Measurements from ENCODE around the gene ATXN7L1. TPM values are rescaled to one million over a fixed set of nuclear protein-coding genes. Genes with fewer than 3 reads are reported as not detected.

Gene ATXN7L1
- total and polyA plus RNA-seq, 8 donors = 13.0 to 15.5 (median 13.8) TPM

DNA sequence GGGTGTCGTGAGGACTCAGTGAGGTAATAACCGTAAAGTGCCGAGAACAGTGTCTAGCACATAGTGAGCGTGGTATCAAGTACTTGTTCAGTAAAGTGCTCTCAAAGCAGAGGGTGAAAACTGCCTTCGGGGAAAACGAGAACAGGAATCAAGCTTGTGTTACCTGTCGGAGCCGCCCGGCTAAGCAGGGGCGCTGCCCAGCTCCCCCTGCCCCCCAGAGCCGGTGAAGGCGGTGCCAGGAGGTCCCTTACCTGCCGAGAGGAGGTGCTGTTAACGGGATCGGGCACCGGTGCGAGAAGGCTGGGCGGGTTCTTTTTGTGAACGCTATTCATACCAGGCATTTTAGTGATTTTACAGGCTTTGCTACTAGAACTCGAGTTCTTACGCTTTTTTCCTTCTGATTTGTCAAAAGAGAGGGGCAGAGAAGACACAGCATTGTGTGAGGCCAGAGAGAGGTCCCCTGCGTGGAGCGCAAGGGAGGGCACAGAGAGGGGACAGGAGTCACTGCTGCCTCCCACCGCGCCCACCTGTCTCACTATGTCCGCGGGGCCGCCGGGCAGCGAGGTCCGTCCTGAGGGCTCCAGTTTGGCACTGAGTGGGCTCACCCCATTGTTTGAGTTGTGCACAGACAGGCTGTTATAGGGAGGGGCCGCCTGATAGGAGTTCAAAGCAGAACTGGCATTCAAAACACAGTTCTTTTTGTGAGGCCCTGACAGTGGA is 262.6 kb downstream of the ATXN7L1 start:
- DNase-seq (no peak), ATAC-seq (peak; percentile 35)
- Histone ChIP-seq H3K27ac (no peak overlapping the region), H3K9me3 (no peaks in the 10 kb centered on the region), H3K36me3 (peaks cover 0 to 67% of the 10 kb centered on the region in 2 donors), H3K4me3 (no peak overlapping the region), H3K27me3 (no peaks in the 10 kb centered on the region), H3K4me1 (no peaks in the 10 kb centered on the region)
- TF ChIP-seq, protein P1, sequence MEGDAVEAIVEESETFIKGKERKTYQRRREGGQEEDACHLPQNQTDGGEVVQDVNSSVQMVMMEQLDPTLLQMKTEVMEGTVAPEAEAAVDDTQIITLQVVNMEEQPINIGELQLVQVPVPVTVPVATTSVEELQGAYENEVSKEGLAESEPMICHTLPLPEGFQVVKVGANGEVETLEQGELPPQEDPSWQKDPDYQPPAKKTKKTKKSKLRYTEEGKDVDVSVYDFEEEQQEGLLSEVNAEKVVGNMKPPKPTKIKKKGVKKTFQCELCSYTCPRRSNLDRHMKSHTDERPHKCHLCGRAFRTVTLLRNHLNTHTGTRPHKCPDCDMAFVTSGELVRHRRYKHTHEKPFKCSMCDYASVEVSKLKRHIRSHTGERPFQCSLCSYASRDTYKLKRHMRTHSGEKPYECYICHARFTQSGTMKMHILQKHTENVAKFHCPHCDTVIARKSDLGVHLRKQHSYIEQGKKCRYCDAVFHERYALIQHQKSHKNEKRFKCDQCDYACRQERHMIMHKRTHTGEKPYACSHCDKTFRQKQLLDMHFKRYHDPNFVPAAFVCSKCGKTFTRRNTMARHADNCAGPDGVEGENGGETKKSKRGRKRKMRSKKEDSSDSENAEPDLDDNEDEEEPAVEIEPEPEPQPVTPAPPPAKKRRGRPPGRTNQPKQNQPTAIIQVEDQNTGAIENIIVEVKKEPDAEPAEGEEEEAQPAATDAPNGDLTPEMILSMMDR (IDR thresholded peaks at IDR 0.05) = no peak
- intact Hi-C loops (cut with DNase I) = no loop called here

- H3K36me3 ChIP-seq = peaks cover 0 to 58% of the 10 kb centered on the region in 2 donors
These were observed 263.6 kb downstream of the ATXN7L1 start for GRCh38 chr7:105612806-105613205.

GRCh38 chr7:105611856-105612775 is 264.3 kb downstream of the ATXN7L1 start:
- DNase-seq (no peak), ATAC-seq (no peak)
- intact Hi-C loops (cut with DNase I) = no loop called here

More at GRCh38 chr7:105612806-105613205, 263.6 kb downstream of the ATXN7L1 start:
- intact Hi-C loops (cut with DNase I) = no loop called here
- H3K4me1 ChIP-seq = no peaks in the 10 kb centered on the region
- TF ChIP-seq, protein P1 (IDR thresholded peaks at IDR 0.05) = no peak
- no peaks in the 10 kb centered on the region for H3K27me3 ChIP-seq
- no peak overlapping the region for H3K27ac ChIP-seq
- ATAC-seq (no peak), DNase-seq (no peak)
- no peak overlapping the region for H3K4me3 ChIP-seq
- H3K9me3 ChIP-seq = no peaks in the 10 kb centered on the region

DNA sequence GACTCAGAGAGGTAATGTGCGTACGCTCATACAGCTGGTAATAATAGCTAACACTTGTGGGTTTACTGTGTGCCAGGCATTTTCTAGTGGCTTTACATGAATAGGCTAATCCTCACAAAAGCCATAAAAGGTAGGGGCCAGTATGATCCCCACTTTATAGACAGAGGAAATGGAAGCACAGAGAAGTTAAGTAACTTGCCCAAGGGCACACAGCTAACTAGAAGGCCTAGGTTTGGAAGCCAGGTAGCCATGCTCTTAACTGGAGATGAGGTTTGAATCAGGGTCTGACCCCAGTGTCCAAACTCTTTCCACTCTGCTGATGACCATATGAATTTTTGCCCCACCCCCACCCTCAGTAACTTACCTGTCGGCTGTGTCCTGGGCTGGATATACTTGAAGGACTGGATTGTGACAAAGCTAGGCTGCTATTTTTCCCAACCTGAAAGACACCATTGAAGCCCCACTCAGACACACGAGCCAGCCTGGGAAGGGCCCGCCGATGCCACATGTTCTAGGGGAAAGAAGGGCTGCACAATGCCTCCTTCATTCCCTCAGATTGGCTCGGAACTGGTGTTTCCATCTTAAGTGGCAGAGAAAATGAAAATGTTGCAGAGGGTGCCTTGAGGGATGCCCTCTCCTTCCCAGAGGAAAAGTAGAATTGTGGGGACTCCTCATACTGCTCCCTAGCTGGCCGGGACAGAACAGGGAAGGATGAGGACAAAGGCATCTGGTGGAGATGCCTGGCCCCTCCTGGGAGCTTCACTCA is 266.1 kb downstream of the ATXN7L1 start:
- TF ChIP-seq, protein P1 (IDR thresholded peaks at IDR 0.05) = no peak
- peaks cover 0 to 37% of the 10 kb centered on the region in 2 donors for H3K36me3 ChIP-seq
- H3K4me1 ChIP-seq = no peaks in the 10 kb centered on the region
- DNase-seq (no peak), ATAC-seq (no peak)
- no peaks in the 10 kb centered on the region for H3K9me3 ChIP-seq
- H3K27me3 ChIP-seq = no peaks in the 10 kb centered on the region
- intact Hi-C loops (cut with DNase I) = no loop called here
- H3K4me3 ChIP-seq = no peak overlapping the region
- no peak overlapping the region for H3K27ac ChIP-seq

More at GRCh38 chr7:105611856-105612775, 264.3 kb downstream of the ATXN7L1 start:
- Histone ChIP-seq H3K4me1 (no peaks in the 10 kb centered on the region), H3K27ac (no peak overlapping the region), H3K4me3 (no peak overlapping the region), H3K36me3 (peaks cover 0 to 51% of the 10 kb centered on the region in 2 donors), H3K27me3 (no peaks in the 10 kb centered on the region), H3K9me3 (no peaks in the 10 kb centered on the region)
- TF ChIP-seq, protein P1 (IDR thresholded peaks at IDR 0.05) = no peak

All from left lung (tissue), 10 donors.